Raji (cell line): ENCODE measurements around the gene BACH2.

Experiments
- POLR2A ChIP-seq: IDR thresholded peaks from 2 replicates; pipeline ENCODE4 v1.6.1; 2011; ENCODE audit warnings: low read depth, low read length, control low read depth; ENCODE audit not compliant: insufficient read depth

BACH2 gene

GRCh38 chr6:89961481-89961880 lies 335.2 kb downstream of the BACH2 start:
- no peak for TF ChIP-seq POLR2A

DNA sequence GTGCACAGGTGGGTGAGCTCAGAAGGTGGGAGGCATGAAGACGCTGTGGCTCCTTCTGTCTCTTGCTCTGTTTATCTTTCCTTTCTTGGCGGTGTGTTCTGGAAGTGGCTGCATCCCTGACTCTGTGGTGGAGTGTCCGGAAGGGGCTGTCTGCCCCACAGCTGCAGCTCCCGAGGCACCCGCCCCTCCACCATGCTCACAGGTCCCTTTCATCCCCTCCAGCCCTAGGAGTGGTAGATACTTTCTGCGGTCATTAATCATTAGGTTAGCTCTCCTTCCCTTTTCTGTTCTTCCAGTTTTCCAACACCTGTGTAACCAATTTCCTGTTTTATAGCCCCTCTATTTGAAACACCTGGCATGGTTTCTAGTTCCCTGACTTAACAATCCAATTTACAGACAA lies 336.8 kb downstream of the BACH2 start:
- no peak for TF ChIP-seq POLR2A

GRCh38 chr6:89956182-89956581 lies 340.5 kb downstream of the BACH2 start:
- no peak for TF ChIP-seq POLR2A

DNA sequence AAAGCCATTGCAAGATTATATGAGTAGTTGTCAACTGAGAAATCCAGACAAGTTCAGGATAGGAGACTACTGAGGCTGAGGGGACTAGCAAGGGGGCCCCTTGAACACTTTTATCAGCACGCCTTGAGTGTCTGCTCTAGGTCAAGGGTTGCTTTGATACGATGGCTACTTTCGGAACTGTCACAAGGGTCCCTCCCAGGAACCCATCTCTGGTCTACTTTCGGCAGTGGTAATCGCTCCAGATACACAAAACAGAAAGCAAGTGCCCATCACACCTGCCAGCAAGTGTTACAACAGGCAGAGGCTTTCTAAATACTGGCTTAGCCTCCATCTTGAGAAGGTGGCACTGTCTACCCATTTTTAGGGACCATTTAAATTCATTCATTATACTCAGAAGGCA lies 341.3 kb downstream of the BACH2 start:
- TF ChIP-seq POLR2A: no peak

GRCh38 chr6:89954721-89955148 lies 341.9 kb downstream of the BACH2 start:
- no peak for TF ChIP-seq POLR2A

DNA sequence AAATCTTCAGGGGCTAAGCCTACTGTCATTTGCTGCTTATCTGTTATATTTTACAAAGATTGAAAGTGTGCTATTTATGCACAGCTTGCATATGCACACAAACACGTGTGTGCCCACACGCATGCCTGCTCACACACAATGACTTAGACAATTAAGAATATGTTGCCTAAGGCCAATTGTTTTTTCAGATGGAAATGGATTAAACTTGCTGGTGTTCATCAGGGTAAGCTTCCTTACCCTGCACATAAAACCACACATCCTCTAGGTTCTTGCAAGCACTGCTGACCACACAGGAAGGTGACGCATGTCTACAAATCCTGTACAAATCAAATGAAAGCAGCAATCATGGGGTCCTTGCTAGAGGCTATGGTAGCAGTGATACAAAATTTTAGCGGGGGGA lies 344.0 kb downstream of the BACH2 start:
- TF ChIP-seq POLR2A: no peak

DNA sequence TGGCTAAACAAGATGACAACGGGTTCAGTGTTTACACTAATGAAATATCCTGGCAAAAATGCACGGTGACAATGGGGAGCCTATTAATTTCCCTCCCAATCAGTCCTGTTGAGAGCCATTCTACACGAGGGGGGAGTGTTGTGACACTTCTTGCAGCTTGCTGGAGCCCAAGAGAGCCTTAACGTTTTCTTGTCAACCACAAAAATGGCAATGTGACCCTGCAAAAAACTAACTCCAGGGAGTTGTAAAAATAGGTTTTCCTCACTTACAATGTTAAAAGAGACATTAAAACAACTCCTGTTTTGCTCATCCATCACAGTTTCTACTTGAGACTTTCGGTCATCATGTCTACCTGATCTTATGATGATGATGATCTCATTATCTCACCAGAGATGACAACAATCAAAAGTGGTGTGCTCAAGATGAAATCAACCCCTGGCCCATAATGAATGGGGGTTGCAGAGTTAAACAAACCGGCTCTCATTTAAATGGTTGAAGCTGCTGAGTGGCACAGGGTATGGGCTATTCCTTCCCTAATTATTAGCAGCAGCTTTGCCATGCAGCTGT lies 344.5 kb downstream of the BACH2 start:
- TF ChIP-seq POLR2A: no peak

GRCh38 chr6:89951574-89952104 lies 345.0 kb downstream of the BACH2 start:
- no peak for TF ChIP-seq POLR2A

DNA sequence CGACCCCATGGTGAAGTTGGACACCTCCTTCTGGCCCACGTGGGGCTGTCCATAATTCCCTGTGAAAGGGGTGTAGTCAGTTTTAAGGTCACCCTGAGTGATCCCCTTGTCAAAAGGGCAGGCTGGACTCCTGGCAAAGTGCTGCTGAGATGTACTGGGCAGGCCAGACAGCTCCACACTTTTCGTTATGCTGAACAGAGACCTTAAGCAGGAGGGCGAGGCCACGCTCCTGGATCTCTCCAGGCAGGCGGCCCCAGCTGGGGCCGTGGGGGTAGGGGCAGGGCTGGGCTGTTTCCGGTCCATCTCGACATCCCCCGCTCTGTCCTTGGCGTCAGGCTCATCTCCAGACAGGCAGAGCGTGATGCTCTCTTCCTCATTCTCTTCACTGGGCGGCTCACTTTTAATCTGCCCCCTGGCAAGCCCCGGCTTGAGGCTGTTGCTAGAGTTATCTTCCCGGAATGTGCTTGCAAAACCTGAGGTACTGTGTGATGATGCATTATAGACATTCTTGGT lies 345.7 kb downstream of the BACH2 start:
- TF ChIP-seq POLR2A: no peak

DNA sequence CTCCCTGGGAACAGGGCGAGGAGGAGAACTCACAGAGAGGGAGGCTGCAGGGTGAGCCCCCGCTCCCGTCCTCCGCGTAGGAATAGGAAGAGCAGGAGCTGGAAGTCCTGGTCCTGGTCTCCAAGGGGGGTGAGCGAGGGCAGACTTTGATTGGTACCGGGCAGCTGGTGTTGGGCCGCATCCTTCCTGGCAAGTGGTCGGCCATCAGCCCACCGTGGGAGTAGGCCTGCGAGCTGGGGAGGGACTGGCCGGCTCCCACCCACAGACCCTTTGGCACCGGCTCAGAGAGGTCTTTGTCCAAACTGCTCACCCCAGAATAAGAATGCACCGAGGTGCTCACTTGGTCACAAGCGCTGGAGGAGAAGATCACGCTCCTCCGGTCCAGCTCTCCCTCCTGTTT lies 346.2 kb downstream of the BACH2 start:
- no peak for TF ChIP-seq POLR2A

- TF ChIP-seq POLR2A: no peak
These were observed 347.8 kb downstream of the BACH2 start for GRCh38 chr6:89948876-89949275.

DNA sequence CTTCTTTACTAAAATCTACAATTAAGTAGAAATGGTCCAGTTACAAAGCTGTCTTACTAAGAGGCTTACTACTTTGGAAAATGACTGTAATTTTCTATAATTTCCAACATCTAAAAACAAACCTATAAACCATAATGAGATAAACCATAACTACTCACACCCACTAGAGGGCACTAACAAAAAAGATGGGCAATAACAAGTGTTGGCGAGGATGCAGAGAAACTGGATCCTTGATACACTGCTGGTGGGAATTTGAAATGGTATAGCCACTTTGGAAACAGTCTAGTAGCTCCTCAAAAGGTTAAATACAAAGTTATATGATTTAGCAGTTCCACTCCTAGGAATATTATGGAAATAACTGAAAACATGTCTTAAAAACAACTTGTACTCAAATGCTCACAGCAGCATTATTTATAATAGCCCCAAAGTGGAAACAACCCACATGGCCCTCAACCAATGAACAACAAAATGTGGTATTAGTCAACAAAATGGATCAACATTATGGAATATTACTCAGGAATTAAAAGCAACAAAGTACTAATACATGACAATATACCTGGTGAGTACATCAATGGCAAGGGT lies 351.7 kb downstream of the BACH2 start:
- no peak for TF ChIP-seq POLR2A

- TF ChIP-seq POLR2A: no peak
These were observed 352.4 kb downstream of the BACH2 start for GRCh38 chr6:89944181-89944755.

DNA sequence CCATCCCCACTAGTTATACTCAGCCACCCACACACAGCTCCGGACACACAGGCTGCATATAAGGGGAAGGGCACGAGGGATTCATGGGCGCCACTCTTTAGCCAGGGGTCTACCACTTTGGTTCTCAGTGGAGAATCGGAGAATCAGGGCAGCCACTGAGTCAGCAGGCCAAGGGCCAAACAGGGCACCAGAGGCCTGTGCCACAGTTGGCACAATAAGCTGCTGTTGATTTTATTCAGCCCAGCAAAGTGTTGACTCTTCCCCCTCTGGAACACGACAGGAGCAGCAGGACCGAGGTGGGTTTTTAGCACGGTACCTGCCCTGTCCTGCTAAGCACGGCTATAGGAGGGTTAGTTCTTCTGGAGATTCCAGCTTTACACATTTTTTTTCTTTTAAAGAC lies 354.0 kb downstream of the BACH2 start:
- no peak for TF ChIP-seq POLR2A

- no peak for TF ChIP-seq POLR2A
These were observed 354.7 kb downstream of the BACH2 start for GRCh38 chr6:89941763-89942497.
